CD4-positive, alpha-beta T cell (primary cell): ENCODE measurements around the gene RUNX3. TPM values are rescaled to one million over a fixed set of nuclear protein-coding genes. Genes with fewer than 3 reads are reported as not detected.

Experiments used
- ATAC-seq: fragments of 200-7000 bp; cut with Tn5 transposase; one replicate; pipeline ENCODE4 v1.10.0; 2022; ENCODE audit warnings: mild to moderate bottlenecking; ENCODE audit not compliant: poor library complexity
- CTCF ChIA-PET: fragments of 350-600 bp; sonication (Branson Sonifier 250); formaldehyde crosslinking; loops from one replicate; lab custom pipeline; 2021; ENCODE audit warnings: antibody characterized with exemption, inconsistent platforms; lab: Charles Lee
- POLR2A ChIA-PET: fragments of 350-600 bp; sonication (Branson Sonifier 250); formaldehyde crosslinking; loops from one replicate; lab custom pipeline; 2021; ENCODE audit warnings: antibody characterized with exemption, inconsistent platforms; lab: Charles Lee
- DNase-seq, 14 experiments: peaks; one replicate each; pipeline ENCODE4 v3.0.0-alpha.2; 2013 to 2020; ENCODE audit warnings: mixed read lengths in 2 of 14
- H3K27ac ChIP-seq, 2 donors: one replicate each; pipeline versions ENCODE4 v1.5.1 to v1.7.0; 2013; ENCODE audit warnings: low read length in 2 of 2, low read depth in 1 of 2, mild to moderate bottlenecking in 1 of 2
- H3K27me3 ChIP-seq, 2 experiments: 1 replicate in 1 of 2; 2 replicates in 1 of 2; pipeline versions ENCODE4 v1.6.1 to v1.7.0; 2013; ENCODE audit warnings: low read length in 2 of 2, control low read depth in 1 of 2, mild to moderate bottlenecking in 1 of 2, moderate library complexity in 1 of 2; ENCODE audit not compliant: insufficient read depth in 2 of 2, control insufficient read depth in 1 of 2
- H3K36me3 ChIP-seq: one replicate; pipeline ENCODE4 v1.6.1; 2013; ENCODE audit warnings: low read length, control low read depth; ENCODE audit not compliant: insufficient read depth
- H3K4me1 ChIP-seq: one replicate; pipeline ENCODE4 v1.6.1; 2013; ENCODE audit warnings: low read length, control low read depth; ENCODE audit not compliant: insufficient read depth
- H3K4me3 ChIP-seq: one replicate; pipeline ENCODE4 v1.5.1; 2013; ENCODE audit warnings: mild to moderate bottlenecking, low read length, moderate library complexity
- H3K9me3 ChIP-seq, 2 experiments: 1 replicate in 1 of 2; 2 replicates in 1 of 2; pipeline versions ENCODE4 v1.6.1 to v1.7.0; 2013; ENCODE audit warnings: low read length in 2 of 2, mild to moderate bottlenecking in 2 of 2, control low read depth in 1 of 2, moderate library complexity in 1 of 2; ENCODE audit not compliant: control insufficient read depth in 1 of 2, insufficient read depth in 1 of 2
- H3K27ac Mint-ChIP-seq: one replicate; pipeline ENCODE4 v1.8.0; 2020; ENCODE audit warnings: mixed read lengths
- H3K27me3 Mint-ChIP-seq: one replicate; pipeline ENCODE4 v1.8.0; 2021; ENCODE audit warnings: mixed read lengths
- H3K36me3 Mint-ChIP-seq: one replicate; pipeline ENCODE4 v1.8.0; 2021; ENCODE audit warnings: low read depth, mixed read lengths
- H3K4me1 Mint-ChIP-seq: one replicate; pipeline ENCODE4 v1.8.0; 2021; ENCODE audit warnings: low read depth, mixed read lengths
- H3K4me3 Mint-ChIP-seq: one replicate; pipeline ENCODE4 v1.8.0; 2020; ENCODE audit warnings: mild to moderate bottlenecking, mixed read lengths
- H3K9me3 Mint-ChIP-seq: one replicate; pipeline ENCODE4 v1.8.0; 2020; ENCODE audit warnings: mixed read lengths
- CTCF ChIP-seq: fragments of 200-600 bp; IDR thresholded peaks from one replicate; pipeline ENCODE4 v1.8.0; 2022; ENCODE audit warnings: antibody characterized with exemption, mild to moderate bottlenecking
- intact Hi-C, 2 experiments: fragments of 100-400 bp; cut with DNase I in 1 of 2; cut with micrococcal nuclease in 1 of 2; formaldehyde crosslinking; loops; one replicate each; pipeline versions ENCODE4 v1.15.1 to v1.9.0; 2023 to 2025; cut with DNase I, micrococcal nuclease
- total RNA-seq, 174 experiments: library from RNA in 2 of 174; stranded (reverse) in 2 of 174; gene quantifications; one replicate each; pipeline ENCODE4 v1.2.3 and lab custom pipeline; 2021 to 2026

RUNX3 gene
- total RNA-seq, 2 experiments from 2014 or later, result 202 to 209 TPM

- POLR2A ChIA-PET, result interaction anchor here (1.1 to 6.4 kb wide), 8 partner anchors 10 to 126 kb away, joined by 3 to 121 read pairs (median 4); partner anchors contain the start of gene RUNX3
- CTCF ChIA-PET, result interaction anchor here (0.7 to 1.4 kb wide), 5 partner anchors 13 to 189 kb away, joined by 3 to 5 read pairs (median 3); partner anchors contain the start of gene RUNX3
- TF ChIP-seq CTCF, result no peak
- Mint-ChIP-seq H3K4me3 (peak overlapping the region; percentile 67), H3K27ac (peak overlapping the region; percentile 99), H3K9me3 (no peaks in the 10 kb centered on the region), H3K36me3 (peaks cover 89% of the 10 kb centered on the region), H3K4me1 (peaks cover 44% of the 10 kb centered on the region), H3K27me3 (no peaks in the 10 kb centered on the region)
- Histone ChIP-seq H3K36me3 (peaks cover 91% of the 10 kb centered on the region), H3K4me3 (peak overlapping the region; percentile 13), H3K9me3 (no peaks in the 10 kb centered on the region), H3K27ac (peak overlapping the region; percentile 72 to 84), H3K27me3 (no peaks in the 10 kb centered on the region), H3K4me1 (peaks cover 96% of the 10 kb centered on the region)
- peak; percentile 44 to 96 (median 68) for DNase-seq
- intact Hi-C loops, result no loop called here
- ATAC-seq, result peak; percentile 81
Observed at GRCh38 chr1:24910751-24911650, 19.1 kb downstream of the RUNX3 start.

GRCh38 chr1:24910210-24910609, 19.9 kb downstream of the RUNX3 start:
- ChIA-PET POLR2A (interaction anchor here (1.1 to 6.4 kb wide), 5 partner anchors 9 to 112 kb away, joined by 4 to 121 read pairs (median 4); partner anchors contain the start of gene RUNX3), CTCF (no interaction called here)
- peaks cover 91% of the 10 kb centered on the region for H3K36me3 ChIP-seq
- H3K9me3 ChIP-seq, result no peaks in the 10 kb centered on the region
- no peak overlapping the region for H3K4me3 Mint-ChIP-seq
- no peaks in the 10 kb centered on the region for H3K27me3 ChIP-seq
- no peak for DNase-seq
- no peaks in the 10 kb centered on the region for H3K27me3 Mint-ChIP-seq
- intact Hi-C loops, result no loop called here
- peak overlapping the region; percentile 99 for H3K27ac Mint-ChIP-seq
- peaks cover 87% of the 10 kb centered on the region for H3K36me3 Mint-ChIP-seq
- ATAC-seq, result no peak
- H3K4me1 ChIP-seq, result peaks cover 96% of the 10 kb centered on the region
- no peak for TF ChIP-seq CTCF
- no peaks in the 10 kb centered on the region for H3K9me3 Mint-ChIP-seq
- H3K4me1 Mint-ChIP-seq, result peaks cover 41% of the 10 kb centered on the region
- no peak overlapping the region for H3K4me3 ChIP-seq
- peak overlapping the region; percentile 72 to 84 for H3K27ac ChIP-seq

- no peak overlapping the region for H3K27ac ChIP-seq
- H3K4me3 Mint-ChIP-seq, result no peak overlapping the region
- no peak for ATAC-seq
- ChIA-PET POLR2A (interaction anchor here (6.4 kb wide), 1 partner anchor 17 kb away, joined by 121 read pairs; the partner anchor contains the start of gene RUNX3), CTCF (interaction anchor here (1.0 kb wide), 1 partner anchor 127 kb away, joined by 3 read pairs; no protein-coding TSS in a partner anchor)
- no peaks in the 10 kb centered on the region for H3K27me3 Mint-ChIP-seq
- peaks cover 92% of the 10 kb centered on the region for H3K36me3 ChIP-seq
- peak overlapping the region; percentile 99 for H3K27ac Mint-ChIP-seq
- peaks cover 34% of the 10 kb centered on the region for H3K4me1 Mint-ChIP-seq
- H3K36me3 Mint-ChIP-seq, result peaks cover 84% of the 10 kb centered on the region
- H3K27me3 ChIP-seq, result no peaks in the 10 kb centered on the region
- peak in 3 of 14 experiments; percentile 1 to 56 (median 40) for DNase-seq
- H3K4me3 ChIP-seq, result no peak overlapping the region
- no peaks in the 10 kb centered on the region for H3K9me3 Mint-ChIP-seq
- peaks cover 95% of the 10 kb centered on the region for H3K4me1 ChIP-seq
- intact Hi-C loops, result no loop called here
- H3K9me3 ChIP-seq, result no peaks in the 10 kb centered on the region
- TF ChIP-seq CTCF, result no peak
Observed at GRCh38 chr1:24909388-24909898, 20.6 kb downstream of the RUNX3 start.
